Stimulated activated CD8-positive, alpha-beta memory T cell treated with anti-CD3 and anti-CD28 coated beads, Interleukin-12 subunit alpha, Interleukin-12 subunit beta, amount 100 ng/mL, for 24 hours (primary cell): ENCODE data around the gene KCNH1.
"Not testable (repeated sequence)": the region's sequence is repeated elsewhere in the genome, so short reads cannot be mapped to it uniquely, and the experiment has no call there.

Experiments used
- DNase-seq: peaks from one replicate; pipeline ENCODE4 v3.0.0-alpha.2; 2020; ENCODE audit errors: extremely low read depth

The KCNH1 gene

DNA sequence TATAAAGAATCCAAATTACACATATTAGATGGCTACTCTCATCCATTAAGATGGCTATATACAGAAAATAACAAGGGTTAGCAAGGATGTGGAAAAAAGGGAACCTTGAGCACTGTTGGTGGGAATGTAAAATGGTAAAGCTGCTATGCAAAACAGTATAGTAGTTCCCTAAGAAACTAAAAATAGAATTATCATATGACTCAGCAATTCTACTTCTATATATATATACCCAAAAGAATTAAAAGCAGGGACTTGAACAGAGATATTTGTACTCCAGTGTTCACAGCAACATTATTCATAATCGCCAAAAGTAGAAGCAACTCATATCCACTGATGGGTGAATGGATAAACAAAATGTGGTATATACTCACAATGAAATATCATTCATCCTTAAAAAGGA lies 126.1 kb downstream of the KCNH1 start:
- DNase-seq = no peak

DNA sequence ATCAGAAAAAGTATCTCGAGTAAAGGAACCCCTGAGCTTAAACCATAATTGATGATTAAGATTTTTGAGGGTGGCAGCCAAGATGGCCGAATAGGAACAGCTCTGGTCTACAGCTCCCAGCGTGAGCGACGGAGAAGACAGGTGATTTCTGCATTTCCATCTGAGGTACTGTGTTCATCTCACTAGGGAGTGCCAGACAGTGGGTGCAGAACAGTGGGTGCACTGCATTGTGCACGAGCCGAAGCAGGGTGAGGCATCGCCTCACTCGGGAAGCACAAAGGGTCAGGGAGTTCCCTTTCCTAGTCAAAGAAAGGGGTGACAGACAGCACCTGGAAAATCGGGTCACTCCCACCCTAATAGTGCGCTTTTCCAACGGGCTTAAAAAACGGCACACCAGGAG lies 138.0 kb downstream of the KCNH1 start:
- not testable (repeated sequence) for DNase-seq

DNA sequence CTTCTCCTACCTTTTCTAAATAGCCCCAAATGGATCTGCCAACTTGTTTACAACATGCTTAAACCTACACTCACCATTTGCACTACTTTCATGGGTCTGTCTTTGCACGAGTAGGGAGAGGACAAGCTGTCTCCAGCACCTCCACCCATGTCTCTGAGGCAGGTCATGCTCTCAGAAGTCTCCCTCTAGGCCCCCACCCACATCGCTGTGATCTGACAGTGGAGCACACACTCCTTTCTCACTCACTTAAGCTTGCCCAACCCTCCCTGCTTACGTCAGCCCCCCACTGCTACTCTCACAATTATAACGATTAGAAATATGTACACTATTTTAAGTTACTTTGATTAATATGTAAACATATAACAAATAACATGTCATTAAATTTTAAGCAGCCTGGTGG lies 141.1 kb downstream of the KCNH1 start:
- DNase-seq = no peak

DNA sequence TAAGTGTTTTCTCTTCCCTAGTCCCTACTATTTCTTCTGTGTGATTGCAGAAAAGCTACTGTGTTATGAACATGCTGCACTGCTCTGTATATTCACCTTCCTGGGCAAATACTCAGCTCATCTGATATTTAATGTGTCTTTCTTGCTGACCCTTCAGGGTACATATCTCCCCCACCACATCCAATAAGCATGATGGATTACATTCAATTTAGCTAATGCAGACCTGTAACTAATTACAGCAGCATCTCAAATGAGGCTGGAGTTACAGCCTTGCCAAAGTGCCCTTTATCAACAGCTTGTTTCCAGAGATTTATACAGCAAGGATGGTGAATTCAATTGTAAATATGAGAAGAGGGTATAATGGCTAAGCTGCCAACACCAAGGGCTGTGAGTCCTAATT lies 144.0 kb downstream of the KCNH1 start:
- no peak for DNase-seq

DNA sequence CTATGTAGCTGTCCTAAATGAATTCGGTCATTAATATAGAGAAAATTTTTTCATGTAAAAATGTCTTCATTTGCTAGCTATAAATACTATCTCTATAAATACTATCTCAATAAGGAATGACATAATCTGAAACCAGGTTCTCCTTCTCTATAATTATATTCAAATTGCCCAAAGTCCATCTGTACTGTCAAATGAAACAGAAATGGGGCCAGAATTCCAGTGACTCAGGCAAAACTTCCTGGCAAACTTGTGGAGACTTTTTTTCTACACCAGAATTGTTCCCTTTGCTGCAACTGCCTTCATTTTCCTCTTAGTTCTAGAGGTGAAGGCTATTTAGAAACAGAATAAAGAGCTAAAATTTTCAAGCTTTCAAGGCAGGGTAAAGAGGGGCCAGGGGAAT lies 152.5 kb downstream of the KCNH1 start:
- no peak for DNase-seq

DNA sequence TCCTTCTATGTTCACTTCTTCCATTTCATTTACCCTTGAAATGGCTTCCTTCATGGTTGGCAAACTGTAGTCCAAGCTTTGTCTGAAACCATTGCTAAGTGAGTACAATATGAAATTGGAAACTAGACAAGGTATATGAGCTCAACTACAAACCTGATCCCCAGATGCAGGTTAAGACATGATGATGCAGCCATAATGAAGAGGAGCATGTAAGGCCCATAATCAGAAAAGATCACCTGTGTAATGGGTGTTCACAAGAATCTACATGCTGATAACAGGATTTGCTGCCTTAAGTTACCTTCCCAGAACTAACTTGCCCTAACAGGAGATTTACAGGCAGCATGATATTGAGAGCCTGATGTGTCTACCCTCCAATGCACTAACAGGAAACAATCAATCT lies 153.9 kb downstream of the KCNH1 start:
- no peak for DNase-seq

DNA sequence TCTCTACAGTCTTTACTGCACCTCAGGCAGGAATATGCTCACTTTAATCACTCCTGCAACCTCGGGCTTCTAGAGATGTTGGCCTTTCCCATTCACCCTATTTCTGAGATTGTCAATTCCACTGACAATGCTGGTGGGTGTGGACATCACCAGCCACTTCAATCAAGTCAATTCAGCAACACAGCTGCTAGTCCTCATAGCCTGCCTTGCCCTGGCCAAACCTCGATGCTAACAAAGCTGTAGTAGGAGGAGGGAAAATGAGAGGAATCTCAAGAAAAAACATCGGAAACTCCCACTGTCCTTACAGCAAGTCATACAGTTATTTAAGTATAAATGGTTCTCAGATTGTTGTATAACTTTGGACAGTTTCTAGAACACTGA lies 155.0 kb downstream of the KCNH1 start:
- no peak for DNase-seq

DNA sequence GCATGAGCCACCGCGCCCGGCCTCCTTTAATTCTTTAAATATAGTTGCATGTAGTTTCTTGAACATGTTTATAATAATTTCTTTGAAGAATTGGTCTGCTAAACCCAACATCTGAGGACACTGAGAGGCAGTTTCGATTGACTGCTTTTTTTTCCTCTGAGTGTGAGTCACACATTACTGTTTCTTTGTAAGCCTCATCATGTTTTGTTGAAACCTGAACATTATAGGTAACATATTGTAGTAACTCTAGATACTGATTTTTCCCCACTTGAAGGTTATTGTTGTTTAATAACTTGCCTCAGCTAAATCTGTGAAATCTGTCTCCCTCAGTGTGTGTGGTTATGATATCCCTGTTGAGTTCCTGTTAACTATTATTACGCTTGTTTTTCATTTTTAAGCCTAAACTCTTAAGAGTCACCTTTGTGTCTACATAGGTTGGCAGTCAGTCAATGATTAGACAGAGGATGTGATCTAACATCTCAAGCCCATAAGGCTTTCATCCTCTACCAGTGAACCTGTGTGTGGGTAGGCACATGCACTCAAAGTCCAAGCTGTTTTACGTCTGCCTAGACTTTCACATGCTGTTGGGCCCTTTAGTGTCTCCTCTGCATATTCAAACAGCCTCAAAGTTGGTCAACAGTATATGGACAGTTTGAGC lies 155.5 kb downstream of the KCNH1 start:
- no peak for DNase-seq

DNA sequence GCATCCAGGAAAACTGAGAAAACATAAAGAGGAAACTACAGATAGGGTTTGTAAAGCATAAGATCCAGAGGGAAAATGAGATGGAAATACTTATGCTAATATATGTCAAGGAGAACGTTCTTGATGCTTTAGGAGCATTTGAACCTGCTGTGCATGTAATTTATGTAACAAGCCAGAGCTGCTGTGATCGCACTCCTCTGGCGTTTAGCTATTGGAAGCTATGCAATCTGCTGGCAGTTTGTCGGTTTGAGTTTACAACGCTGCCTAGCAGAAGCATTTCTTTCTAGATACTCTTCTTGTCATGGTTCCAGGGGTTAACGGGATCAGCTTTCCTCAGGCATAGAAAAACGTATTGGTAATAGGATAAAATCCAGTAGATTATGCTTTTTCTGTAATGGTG lies 182.7 kb downstream of the KCNH1 start:
- DNase-seq = no peak

DNA sequence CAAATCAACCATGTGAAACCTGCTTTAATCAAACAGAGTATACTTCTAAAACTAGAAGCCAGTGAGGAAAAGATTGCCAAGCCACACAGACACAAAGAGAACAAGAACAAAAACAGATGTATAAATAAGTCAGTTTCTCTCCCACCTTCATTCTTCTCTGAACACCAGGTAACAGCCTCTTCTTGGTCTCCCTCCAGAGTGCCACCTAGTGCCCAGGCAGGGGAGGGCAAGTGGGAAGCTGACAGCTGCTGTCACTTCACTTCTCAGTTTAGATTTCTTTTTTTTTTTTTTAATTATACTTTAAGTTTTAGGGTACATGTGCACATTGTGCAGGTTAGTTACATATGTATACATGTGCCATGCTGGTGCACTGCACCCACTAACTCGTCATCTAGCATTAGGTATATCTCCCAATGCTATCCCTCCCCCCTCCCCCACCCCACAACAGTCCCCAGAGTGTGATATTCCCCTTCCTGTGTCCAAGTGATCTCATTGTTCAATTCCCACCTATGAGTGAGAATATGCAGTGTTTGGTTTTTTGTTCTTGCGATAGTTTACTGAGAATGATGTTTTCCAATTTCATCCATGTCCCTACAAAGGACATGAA lies 183.9 kb downstream of the KCNH1 start:
- peak; percentile 21 for DNase-seq

DNA sequence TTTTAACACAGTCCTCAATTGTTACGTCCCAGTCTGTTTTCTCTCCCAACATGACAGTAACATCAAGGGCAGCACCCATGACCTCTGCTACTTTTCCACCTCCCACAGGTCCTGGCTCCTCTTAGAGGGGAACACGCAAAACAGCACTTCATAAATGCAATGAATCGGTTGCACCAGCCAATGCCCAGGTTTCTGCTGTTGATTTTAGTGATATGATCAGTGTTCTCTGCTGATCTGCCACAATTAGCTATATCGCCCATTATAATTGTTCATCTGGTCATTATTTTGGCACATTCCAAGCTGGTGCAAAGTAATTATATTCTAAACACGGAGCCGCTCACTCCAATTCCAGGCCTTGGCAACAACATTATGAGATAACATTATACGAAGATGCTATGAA lies 184.5 kb downstream of the KCNH1 start:
- DNase-seq = no peak

DNA sequence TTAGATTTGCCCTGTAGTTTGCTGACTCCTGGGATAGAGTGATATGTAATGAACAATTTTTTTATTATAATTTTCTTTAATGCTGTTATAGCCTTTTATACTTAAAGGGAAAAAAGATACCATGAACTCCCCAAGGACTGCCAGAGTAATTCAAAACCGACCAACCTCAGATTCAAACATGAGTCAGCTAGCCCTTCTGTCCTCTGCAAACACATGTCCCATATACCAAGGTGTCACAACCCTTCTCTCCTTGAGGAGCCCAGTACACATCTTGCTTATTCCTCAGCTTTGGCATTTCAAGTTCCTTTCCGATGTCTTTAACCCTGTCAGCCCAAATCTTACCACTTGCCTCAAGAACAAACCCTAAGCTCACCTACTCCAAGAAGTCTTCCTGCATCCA lies 184.9 kb downstream of the KCNH1 start:
- DNase-seq = no peak

DNA sequence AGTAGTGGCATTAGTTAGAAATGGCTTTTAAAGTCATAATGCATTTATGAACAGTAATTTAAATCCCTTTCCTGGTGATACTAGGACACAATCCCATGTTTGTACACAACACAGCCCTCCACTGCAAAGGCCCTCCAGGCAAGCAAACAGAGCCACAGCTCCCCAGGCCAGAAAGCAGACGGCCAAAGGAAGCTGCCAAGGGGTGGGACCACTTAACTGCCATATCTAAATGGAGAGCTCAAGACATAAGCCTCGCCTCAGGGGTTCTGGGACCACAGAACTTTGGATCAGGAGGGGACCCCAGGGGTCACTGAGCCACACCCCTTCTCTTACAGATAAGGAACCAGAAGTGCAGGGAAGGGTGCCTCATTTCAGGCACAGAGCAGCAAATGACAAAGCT lies 189.7 kb downstream of the KCNH1 start:
- DNase-seq = no peak

DNA sequence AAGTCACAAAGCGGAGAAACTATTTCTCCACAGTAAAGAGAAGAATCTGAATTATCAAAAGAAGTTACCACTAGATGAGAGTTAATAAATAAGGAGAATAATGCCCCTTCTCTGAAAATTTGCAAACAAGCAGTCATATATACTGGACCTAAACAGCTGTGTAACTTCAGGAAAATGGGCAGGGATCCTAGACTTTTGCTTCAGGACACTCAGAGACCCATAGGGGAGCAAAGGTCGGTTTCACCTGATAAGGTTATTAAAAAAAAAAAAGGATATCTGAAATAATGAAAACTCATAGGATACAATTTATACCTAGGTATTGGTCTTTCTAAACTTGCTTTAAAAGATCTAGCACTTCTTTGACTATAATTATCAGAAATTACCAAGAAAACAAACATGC lies 191.4 kb downstream of the KCNH1 start:
- no peak for DNase-seq

DNA sequence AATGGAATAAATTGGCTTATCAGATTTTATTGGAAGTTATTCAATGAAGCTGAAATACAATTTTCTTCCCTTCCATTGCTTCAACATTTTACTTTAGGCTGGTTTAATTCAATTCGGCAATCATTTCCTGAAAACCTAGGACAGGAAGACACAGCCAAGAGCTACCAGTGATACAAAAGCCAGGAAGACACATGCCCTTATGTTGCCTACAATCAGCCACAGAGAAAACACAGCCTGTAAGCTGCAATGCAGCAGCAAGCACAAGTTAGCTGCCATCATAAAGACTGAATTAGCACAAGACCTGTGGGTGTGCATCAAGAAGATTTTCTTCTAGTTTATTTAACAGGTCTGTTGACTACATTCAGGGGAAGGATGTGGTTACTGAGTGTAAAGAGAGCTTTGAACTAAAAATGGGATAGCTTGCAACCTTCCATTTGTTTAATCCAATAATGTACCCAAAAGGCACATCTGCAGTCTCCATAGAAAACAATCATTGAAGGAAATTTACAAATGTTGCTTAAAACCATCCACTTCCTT lies 193.8 kb downstream of the KCNH1 start:
- no peak for DNase-seq

DNA sequence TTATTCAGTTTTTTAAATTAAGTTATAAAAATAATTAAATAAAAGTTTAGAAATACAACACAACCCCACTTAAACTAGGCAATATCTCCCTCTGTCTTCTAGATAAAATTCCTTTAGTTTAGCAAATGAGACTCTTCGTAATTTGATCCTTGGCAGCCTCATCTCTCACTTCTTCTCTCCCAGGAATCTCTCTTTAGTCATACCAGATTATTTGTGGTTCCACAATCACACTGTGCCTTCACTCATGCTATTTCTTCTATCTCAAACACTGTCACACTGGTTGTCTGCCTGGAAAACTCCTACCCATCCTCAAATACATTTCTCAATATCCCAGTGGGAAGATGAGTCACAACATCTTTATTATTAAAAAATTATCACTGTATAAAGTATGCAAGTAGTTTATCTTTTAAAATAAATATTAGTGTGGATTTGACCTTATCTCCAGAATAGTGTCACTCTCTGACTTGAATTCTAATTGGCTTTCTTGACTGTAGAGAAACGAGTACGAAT lies 195.5 kb downstream of the KCNH1 start:
- DNase-seq = no peak

DNA sequence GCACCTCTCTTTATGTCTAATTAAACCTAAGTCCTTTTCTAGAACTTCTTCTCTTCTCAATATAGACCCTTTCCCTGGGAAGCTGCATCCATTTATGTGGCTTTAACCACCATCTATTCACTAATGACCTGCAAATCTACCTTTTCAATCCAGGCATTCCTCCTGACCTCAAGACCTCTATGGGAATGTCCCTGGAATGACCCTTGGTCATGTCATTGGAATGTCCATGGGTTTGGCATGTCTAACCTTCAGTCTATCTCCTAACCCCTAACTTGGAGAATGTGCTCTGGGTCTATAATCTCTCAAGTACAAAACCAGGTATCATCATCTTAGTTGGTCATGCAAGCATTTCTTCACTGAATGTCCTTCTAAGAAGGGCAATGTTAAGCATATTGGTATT lies 196.1 kb downstream of the KCNH1 start:
- DNase-seq = no peak

DNA sequence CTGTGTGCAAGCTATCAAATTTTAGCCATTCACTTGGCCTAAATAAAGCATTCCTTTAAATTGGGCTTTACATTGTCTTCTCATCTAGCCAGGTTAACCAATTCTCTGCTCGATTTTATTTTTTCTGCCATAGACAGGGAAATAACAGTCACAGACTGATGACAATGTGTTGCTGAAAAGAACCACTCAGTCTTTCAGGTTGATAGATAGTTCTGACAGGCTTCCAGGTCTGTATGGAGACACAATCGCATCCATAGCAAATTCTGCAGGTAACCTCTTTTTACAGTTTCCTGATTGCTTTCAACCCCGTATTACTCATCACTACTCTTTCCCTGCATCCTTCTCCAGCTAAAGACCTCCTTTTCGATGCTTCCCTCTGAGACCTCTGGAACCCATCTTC lies 198.0 kb downstream of the KCNH1 start:
- DNase-seq = no peak

DNA sequence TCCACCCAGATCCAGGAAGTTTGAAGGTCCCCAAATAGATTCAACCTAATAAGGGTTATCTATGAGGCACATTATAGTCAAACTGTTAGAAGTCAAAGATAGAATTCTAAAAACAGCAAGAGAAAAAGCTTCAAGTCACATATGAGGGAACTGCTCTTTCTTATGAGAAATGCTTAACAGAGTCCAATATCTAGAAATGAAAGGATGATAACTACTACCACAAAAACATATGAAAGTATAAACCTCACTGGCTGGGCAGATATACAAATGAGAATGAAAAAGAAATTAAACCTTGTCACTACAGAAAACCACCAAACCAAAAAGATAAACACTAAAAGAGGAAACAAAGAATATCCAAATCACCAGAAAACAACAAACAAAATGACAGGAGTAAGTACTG lies 201.8 kb downstream of the KCNH1 start:
- no peak for DNase-seq

DNA sequence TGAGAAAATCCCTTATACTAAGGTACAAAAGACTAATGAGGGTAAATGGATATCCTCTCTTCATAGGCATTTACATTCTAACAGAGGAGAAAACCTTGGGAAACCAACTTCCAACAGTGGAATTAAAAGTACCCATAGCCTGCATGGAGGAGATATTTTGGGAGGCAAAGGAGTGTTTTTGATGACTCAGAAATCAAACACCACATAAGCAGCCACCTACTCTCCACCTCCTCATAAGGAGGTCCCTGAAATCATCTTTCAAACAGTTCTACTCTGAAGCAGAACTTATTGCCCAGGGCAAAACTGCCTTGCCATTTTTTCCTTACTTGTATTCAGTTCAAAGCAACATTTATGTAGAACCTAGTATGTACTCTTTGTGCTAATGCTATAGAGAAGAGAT lies 211.3 kb downstream of the KCNH1 start:
- DNase-seq = no peak

DNA sequence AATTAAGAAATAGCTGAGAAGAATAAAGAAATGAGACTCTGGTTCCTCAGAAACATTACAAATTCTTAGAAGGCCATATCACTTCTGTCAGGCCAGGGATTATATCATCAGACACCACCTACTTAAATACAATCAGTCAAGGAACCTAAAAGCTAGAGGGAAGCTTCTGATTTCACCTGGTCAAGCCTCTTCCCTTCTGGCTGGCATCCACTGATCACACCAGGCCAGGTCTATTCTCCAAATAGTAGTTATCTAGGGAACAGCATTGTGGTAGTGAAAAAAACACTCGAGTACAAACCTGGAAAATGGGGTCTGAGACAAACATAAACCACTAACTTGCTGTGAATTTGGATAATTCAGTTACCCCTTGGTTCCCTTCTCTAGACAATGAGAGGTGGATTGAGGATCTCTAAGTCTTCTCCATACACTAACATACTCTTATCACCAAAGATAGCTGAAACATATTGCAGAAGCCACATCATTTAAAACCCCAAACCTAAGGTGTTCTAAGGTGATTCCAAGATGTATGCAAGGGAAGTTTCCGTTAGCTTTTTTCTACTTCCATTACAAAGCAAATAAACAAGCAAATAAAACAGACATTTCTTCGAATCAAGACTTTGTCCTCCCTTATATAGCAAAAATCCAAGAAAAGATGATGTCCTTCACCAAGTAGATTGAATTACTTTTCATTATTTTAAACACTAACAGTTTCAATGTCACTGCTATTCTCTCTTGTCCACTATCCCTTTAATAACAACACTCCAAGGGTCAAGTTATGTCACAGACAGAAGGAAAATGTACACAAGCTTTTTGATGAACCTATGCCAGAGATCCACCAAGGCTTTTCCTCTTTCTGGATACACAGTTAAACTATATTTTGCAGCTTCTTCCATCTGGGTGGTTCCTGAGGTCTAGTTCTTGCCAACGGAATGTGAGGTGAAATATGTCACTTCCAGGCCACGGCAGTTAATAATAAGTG lies 212.9 kb downstream of the KCNH1 start:
- no peak for DNase-seq

DNA sequence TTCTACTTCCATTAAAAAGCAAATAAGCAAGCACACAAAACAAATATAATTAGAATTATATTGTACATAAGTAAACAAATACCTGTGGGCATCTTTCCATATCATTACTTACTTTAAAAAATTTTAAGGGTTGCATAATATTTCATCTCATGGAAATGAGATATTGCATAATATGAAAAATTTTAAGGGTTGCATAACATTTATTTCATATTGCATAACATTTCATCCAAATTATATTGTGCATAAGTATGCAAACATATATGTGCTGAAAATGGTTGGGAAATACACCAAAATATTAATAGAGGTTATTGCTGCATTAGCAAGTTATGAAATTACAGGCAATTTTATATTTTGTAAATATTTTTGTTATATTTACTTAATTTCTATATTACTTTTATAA lies 213.7 kb downstream of the KCNH1 start:
- DNase-seq = no peak
